Stimulated activated CD8-positive, alpha-beta memory T cell treated with anti-CD3 and anti-CD28 coated beads, Interleukin-7, amount 100 ng/mL, for 48 hours (primary cell): ENCODE measurements around the gene VAV2.

ENCODE experiments used
- DNase-seq, 2 donors: peaks; one replicate each; pipeline ENCODE4 v3.0.0-alpha.2; 2020; ENCODE audit warnings: low read depth in 1 of 2; ENCODE audit errors: extremely low read depth in 1 of 2

Gene VAV2

DNA sequence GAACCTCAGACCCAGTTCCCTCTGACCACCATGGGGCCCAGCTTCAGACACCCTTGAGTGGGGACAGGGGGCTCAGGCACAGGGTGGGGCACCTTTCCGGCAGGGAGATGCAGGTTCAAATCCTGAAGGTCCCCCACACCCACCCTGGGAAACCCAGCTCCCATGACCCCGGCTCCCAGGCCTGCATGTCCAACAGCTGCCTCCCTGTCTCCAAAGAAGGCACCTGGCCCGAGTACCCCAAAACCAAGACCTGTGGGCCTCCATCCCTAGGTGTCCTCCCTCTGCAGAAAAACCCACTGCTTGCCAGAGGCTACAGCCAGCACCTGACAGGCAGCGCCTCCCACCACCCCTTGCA lies 38.5 kb downstream of the VAV2 start:
- DNase-seq: no peak

DNA sequence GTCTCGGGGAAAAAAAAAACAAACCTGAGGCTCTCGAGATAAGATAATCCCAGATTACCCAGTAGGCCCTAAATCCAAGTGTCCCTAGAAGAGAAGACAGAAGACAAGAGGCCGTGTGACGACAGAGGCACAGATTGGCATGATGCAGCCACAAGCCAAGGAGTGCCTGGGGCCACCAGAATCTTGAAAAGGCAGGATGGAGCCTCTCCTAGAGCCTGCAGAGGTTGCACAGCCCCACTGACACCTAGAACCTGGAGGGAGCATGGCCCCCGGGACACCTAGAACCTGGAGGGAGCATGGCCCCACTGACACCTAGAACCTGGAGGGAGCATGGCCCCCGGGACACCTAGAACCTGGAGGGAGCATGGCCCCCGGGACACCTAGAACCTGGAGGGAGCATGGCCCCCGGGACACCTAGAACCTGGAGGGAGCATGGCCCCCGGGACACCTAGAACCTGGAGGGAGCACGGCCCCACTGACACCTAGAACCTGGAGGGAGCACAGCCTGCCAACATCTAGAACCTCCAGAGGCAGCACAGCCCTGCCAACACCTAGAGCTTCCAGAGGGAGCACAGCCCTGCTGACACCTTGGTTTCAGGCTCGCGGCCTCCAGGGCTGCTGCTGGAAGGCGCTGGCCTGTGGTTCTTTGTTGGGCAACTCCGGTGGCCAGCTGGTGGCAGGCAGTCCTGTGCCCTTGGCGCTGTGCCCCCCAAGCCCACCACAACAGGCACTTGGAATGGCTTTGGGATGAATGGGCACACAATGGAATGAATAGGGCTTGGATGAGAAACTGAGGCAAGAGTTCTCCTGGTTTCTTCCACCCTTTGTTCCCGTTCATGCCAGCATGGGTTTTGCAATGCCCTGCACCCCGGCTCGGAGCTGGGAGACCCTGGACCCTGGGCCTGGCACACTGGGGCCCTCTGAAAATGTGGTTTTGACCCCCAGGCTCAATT lies 39.2 kb downstream of the VAV2 start:
- DNase-seq: no peak

DNA sequence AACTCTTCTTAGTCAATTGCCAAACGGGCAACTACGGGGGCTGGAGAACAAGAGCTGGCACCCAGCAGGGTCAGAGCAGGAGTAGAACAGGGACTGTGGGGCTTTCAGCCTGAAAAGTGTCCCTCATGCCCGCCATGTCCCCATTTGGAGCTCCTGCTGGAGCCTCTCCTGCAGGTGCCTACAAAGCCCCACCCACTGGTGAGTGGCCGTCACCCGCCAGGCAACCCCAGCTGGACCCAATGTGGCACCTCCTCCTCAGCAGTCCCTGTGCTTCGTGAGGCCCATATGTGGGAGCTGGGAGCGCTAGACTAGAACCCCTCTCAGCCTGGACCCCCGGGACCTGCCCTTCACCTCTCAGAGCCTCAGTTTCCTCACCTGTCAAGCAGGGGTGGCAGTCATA lies 40.9 kb downstream of the VAV2 start:
- no peak for DNase-seq

DNA sequence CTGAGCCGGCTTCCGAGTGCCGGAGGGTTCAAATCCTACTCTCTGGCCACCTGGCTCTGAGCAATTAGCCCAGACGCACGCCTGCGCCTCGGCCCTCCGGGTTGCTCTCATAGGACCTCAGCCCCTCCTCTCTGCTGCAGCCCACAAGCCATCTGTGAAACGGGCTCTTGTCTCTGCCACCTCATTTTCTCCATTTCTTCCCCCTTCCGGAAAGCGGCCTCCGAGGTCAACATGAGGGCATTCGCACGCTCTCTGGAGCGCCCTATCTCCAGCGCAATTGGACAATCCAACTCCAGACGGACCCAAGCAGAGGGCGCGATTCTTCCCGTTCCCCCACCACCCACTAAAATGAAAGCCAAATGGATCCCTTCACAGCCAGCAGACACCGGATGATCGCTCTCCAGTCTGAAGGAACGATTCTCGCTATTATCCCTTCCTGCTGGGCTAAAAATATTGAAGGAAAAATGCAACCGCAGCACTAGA lies 41.5 kb downstream of the VAV2 start:
- no peak for DNase-seq

DNA sequence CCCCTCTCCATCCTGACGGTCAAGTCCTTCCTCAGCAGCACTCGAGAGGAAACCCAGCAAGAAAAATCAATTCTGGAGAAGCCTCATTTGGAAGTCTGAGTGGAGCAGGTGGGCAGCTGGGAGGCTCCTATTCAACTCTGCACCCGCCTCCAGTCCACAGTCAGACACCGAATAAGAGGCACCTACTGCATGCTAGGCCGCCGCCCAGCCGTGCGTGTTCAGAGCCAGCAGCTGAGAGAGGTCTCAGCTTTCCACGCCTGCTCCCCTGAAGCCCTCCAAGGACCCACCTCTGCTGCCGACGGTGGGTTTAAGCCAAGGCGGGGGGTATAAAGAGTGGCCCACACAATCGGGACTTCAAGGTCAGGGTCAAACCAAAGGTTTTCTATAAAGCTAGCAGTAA lies 41.9 kb downstream of the VAV2 start:
- no peak for DNase-seq

DNA sequence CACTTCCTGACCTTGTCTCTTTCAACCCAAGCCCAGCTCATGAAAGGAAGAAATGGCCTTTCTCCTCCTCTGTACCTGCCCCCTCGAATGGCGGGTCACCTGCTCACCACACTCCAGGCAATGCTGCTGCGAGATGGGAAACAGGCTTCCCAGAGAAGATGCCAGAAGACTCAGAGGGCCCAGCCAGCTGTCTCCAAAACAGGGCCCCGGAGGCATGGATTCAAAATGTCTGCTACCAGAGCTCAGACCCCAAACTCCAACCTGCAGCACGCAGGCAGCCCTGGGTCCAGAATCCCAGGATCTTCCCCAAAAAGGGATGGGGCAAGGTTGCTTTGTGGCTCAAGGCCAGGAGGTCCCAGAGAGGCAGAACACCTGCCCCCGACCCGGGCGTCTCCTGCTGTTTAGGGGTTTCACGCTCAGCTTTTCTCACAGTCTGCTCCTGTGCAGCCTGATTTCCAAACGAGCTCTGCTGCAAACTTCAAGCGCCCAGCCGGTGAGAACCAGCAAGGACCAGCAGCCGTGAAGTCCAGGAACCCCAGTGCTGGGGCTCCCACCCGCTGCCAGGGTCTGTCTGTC lies 42.5 kb downstream of the VAV2 start:
- no peak for DNase-seq

DNA sequence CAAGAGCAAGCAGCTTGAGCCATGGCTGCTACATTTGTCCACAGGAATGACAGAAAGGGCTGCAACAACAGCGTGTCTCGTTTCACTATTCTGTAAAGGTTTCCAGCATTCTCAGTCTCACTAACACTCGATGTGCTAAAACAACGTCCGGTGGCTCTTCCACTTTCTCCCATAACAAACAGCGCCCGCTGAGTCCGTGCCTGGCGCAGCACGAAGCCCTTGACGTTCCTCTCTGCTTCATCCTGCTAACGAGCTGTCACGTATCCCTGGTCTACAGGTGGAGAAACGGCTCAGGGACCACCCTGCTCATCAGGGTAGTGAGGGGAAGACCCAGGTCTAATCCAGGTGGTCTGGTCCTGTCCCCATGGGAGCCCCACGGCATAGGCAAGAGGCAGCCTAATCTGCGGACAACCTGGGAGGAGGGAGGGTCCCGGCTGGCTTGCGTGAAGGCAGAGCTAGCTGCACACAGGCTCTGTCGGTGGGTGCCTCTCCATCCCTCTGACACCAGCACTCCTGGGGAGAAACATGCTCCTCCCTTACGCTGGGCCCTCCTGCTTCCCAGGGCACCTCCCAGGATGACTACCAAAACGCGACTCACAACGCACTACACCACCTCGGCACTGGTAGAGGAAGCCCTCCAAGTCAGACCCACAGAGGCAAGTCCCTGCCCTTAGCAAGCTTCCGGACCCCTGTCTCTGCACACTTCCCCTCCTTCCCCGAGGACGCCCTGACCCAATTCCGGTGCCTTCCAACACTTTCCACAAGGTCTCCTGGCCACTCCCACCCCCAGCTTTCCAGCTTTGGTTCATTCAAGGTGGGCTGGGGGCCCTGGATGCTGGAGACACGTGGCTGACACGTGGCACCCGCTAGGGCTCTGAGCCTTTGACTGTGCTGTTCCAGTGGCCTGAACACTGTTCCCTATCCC lies 43.3 kb downstream of the VAV2 start:
- DNase-seq: no peak

DNA sequence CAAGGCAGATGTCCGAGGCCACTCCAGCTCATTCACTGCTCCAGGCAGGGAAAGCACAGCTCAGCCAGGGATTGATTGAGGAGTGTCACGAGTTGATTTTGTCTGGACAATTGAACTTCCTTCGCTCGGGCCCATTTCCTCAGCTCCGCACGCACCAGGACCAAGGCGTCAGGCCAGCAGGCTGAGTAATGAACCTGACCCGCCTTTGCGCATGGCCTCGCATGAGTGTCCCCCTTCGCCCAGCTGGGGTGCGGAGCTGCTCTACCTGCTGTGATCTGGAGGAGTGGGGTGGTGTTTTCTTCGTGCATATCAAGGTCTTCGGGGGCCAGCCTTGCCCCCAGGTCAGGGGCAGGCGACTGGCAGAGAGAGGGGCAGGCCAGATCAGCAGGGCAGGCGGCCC lies 44.0 kb downstream of the VAV2 start:
- no peak for DNase-seq

DNA sequence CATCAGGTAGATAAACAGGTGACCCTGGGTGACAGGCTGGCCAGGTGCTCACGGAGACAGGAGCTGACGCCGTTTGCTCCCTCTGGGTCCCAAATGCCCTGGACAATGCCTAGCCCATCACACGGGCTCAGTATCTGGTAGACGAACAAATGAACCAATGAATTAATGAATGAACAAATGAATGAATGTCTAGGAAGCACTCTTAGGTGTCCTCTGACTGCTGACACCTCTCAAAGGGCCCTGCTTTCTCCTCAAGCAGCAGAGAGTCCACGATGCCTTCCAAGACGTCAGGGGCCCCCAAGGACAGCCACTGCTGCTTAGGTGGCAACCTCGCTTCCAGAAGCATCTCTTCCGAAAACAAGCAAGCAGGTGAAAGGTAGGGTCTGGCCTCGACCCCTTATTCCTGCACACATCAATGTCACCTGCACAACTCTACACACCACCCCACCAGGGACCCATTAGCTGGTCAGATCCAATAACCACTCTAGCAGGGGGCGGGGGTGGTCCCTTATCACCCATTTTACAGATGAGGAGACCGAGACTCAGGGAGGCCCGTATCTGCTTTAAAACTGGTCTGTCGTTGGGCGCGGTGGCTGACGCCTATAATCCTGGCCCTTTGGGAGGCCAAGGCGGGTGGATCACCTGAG lies 45.2 kb downstream of the VAV2 start:
- DNase-seq: no peak

DNA sequence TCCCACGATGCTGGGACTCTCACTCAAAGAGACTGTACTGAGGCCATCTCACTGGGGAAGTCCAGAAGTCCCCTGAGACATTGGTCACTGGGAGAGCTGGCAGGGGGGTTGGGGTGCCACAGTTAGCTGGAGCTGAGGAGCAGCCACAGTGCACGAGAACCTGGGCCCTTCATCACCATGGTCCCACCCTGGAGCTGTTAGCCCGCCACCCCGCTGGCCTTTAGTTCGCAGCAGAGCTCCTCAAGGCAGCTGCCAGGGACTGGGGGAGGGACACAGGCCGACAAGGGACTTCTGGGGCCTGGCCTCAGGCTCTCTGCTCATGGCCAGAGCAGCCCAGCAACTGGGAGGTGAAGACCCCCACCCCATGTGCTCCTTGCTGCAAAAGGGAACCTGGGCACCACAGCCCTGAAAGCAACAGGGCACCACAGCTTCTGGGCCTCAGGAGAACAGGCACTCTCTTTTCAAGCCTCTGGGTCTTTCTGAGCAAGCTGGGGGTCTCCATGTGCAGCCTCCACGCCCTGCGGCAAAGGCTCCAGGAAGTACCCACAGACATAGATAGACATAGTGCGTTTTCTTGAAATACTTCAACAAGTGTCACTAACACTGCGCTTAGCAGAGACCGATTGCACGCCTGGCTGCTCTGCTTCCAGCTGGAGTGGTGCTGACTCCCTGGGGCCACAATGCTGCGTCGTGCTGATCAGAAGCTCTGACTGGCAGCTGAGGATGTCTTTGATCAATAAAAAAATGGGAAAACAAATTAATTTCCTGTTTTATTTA lies 46.0 kb downstream of the VAV2 start:
- DNase-seq: no peak

DNA sequence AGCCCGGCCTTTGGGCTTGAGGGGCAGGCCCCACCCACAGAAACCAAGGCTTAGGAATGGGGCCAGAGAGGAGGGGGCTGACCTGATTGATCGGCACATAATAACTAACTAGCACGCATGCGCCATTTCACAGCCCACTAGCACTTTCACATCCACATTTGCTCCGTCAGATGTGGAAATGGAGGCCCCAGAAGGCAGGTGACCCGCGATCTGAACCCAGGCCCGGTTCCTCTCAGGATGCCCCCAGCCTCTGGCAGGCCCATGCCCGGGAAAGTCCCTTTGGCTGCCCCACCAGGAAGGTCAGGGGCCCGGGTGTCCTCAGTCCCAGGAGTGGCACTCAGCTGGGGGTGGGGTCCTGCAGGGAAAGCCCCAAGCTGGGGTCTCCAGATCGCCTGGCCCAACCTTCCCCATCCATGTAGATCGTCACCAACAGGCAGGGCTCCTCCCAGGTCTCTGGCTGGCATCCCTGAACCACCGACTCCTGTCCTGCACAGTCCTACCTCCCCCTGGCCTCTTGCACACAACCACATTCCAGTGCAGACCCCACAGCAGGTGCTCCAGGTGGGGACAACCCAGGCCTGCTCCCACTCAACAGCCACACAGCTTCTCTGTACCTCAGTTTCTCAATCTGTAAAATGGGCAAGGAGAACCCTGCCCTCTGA lies 46.7 kb downstream of the VAV2 start:
- DNase-seq: no peak

DNA sequence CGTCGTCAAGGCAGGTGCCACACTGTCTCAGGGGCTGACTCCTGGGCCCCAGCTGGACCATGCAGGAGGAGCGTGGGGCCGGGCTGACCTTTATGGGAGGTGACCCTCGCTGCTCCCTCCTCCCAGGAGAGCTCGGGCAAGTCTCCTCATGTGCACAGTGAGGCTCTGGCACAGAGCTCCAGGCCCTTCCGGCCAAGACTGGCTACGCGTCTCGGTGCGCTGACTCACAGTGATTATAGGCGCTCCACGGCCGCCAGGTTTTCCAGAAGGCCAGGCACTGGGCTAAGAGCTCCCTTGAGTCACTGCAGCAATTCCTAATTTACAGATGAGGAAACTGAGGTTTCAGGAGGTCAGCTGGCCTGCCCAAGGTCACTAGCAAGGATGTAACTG lies 47.4 kb downstream of the VAV2 start:
- no peak for DNase-seq

DNA sequence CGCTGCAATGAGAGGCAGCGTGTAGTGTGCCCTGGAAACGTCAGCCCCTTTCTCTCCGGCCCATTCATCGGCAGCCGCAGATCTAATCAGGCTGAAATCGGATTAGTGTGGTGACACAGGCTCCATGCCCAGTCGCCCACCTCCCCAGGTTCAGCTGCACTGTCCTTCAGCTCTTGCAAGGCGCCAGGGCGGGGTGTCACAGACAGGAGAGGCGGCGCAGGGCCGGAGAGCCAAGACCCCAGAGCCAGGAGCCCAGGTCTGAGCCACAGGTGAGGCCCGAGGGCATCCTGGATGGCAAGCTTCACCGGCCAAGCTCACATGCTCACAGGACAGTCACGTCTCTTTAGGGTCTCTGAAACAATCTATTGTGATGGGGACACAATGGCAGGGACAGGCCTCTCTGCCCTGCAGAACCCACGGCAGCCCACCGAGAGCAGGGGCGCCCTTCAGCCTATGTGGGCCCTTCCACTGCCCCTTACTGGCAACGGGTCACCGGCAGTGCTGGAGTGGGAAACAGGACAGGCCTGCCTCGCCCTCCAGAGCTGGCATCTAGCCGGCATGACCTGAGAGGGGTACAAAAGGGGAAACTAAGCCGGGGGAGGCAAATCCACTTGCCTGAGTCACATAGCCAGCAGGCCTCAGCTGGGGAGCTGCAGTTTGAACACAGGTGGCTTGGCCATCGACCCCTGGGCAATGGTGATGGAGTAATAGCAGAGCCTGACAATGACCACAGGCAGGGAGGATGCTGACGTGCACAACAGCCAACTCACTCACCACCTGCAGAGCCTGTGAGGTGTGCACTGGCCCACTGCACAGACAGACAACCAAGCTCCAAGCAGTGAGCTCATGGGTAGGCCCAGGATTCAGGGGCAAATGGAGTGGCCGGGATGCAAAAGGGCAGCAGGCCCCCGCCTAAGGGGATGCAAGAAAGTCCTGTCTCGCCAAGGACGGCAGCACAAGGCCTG lies 48.1 kb downstream of the VAV2 start:
- DNase-seq: no peak

DNA sequence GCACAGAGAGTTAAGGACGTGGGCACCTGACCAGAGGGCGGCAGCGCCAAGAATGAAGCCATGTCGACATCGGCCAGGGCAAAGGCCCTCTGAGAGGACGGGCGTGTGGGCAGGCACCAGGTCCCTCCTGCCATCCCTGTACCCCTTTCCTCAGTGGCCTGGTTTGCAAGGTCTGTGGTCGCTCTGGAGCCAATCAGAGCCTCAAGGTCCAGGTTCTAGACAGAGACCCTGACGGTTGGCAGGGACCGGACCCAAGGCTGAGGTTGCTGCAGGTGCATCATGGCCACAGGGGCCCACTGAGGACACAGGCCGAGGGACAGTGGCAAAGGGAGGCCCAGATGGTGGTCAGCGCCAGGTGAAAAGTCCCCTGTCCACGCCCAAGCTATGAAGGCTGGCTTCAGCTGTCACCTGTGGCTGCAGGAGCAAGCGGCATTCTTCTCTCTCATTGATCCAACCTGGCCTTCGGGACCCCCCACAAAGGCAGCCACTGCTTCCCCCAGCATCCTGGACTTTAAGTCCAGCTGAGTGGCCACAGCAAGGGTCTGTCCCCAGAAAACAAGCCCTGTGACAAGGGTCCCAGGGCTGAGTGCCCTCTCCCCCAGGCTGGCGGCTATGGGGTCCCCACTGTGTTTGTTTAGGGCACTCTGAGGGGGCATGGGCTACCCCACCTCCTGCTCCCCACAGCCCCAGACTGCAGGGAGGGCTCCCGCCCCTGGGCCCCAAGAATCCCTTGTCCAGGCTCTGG lies 48.9 kb downstream of the VAV2 start:
- no peak for DNase-seq

DNA sequence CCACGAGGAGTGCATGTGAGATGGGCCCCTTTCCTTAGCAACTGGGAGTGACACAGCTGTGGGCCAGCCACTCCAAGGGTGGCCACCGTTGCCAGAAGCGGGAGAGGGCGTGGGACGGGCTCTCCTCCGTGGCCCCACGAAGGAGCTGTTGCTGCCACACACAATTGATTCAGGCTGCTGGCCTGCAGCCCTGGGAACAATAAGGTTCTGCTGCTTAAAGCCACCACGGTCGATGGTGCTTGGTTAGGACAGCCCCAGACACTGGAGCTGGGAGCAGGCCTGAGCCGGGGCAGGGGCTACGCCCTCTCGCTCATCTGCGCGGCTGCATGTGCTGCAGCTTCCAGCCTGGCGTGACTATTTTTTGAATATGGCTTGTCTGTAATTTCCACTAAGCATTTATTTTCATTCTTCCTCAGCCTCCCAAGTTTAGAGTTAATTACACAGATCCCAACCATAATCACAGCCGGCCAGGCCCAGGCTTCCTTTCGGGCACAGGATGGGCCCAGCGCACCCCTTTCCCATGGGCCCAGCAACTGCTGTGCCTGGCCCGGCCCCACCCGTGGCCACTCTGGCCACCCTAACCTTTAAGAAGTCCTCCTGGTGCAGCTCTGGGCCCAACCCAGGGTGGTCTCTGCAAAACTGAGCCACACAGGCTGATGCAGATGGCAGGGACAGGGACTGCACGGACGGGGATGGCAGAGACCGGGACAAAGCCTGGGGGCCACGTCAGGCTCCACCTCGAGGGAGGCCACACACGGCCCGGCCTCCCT lies 49.7 kb downstream of the VAV2 start:
- DNase-seq: no peak

DNA sequence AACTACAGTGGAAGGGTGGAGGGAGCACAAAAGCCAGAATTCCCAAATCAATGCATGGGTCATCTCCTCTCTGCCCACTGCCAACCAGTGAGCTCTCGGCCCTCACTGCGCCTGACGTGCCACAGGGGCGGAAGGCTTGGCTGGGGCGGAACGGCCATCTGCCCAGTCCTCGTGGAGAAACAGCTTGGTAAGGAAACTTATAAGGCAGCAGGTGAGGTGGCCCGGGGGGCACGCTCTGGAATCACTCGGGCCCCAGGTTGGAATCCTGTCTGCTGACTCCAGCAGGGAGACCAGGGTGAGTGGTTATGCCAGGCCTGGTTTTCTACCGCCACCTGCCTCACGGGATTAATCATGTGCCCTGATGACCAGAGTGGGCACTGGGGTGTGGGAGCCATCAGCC lies 52.3 kb downstream of the VAV2 start:
- no peak for DNase-seq

DNA sequence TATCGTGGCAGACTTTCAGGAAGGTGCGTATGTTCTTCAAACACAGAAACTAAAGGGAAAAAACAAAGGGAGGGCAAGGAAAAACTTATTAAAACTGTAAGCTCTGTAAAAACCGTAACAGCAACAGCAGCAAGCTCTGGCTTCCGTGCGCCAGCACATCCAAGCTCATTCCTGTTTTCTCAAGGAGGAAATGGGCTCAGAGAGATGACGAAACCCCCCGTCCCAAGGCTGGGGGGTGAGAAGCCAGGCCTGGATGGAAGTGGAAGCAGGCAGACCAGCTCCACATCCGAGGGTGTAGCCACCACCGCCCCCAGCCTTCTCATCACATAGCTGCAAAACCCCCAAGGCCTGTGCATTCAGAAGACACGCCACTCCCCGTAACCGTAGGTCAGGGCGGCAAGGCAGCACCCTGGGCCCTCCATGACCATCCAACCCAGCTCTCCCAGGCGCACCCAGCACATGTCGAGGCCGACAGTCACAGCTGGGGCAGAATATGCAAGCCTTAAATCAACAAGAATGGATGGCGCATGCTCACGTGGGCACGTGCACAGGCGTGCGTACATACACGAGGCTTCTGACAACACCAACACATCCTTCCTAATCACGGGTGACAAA lies 52.8 kb downstream of the VAV2 start:
- no peak for DNase-seq
